HG03066 (cell line): ENCODE measurements around the gene DRG2.

ENCODE experiments used
- ATAC-seq: cut with Tn5 transposase; IDR thresholded peaks from one replicate; pipeline ENCODE4 v1.9.1; 2021; ENCODE audit warnings: low read depth; ENCODE audit not compliant: unreplicated experiment

Gene DRG2

DNA sequence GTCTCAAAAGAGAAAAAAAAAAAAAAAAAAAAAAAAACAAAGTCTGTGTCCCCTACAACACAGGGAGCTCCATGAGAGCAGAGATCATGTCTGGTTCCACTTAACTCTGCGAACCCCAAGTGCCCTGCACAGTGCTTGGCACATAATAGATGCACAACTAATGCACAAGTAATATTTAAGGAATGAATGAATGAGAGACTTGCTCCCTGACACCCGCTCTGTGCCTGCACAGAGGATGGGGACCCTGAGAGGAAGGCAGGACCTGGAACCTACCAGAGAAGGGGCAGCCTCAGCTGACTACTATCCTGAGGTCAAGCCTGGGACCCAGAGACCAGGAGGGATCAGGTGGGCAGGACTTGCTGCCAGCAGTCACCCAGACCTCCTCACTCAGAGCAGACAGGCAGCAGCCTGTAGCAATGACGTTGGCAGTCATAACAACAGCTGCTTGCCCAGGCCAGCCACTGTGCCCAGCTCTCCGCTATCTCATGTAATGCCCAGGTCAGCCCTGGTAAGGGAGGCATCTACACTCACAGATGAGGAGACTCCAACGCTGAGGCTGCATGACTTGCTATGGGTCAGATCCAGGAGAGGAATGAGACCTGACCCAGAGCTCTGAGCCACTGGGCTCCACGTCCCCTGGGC lies 23.7 kb downstream of the DRG2 start:
- ATAC-seq = no peak

DNA sequence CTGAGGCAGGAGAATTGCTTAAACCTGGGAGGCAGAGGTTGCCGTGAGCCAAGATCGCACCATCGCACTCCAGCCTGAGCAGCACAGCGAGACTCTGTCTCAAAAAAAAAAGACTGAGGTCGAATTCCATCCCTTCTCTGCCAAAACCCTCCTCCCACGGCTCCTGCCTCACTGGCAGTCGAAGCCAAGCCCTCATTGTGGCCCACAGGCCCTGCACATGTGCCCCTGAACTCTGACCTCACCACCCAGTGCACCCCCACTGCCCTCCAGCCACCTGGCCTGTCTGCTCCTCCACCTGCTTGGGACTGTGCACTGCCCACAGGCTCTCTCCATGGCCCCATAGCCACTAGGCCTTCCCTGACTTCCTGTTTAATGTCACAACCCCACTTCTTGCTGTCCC lies 27.8 kb downstream of the DRG2 start:
- no peak for ATAC-seq

- ATAC-seq = no peak
Observed at GRCh38 chr17:18116078-18116477, 28.3 kb downstream of the DRG2 start.

GRCh38 chr17:18117533-18117932 lies 29.8 kb downstream of the DRG2 start:
- ATAC-seq = no peak

DNA sequence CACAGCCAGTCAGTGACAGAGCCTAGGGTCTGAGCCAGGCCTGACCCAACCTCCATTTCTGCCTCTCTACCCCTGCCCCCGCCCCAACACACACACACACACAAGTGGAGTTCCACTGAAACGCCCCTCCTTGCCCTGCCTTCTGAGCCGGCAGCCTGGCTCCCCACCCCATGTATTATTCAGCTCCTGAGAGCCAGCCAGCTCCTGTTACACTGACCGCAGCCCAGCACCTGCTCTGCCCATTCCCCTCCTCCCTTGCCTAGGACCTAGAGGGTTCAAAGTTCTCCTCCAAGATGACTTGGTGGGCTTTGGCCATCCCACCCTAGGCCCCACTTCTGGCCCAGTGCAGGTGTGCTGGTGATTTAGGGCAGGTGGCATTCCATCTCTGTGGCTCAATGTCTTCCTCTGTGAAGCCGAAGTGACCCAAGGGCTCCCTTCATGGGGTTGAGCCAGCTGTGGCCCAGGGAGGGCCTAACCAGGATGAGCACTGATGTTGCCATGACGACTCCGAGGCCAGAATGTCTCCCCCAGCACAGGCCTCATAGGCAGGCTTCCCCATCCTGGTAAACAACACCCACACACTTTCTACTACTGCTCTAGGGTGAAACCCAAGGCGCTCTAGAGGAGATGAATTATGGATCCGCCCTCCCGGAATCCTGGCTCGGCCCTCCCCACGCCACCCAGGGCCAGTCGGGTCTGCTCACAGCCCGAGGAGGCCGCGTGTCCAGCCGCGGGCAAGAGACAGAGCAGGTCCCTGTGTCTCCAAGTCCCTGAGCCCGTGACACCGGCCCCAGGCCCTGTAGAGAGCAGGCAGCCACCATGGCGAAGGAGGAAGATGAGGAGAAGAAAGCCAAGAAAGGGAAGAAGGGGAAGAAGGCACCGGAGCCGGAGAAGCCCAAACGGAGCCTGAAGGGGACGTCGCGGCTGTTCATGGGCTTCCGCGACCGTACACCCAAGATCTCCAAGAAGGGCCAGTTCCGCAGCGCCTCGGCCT lies 30.5 kb downstream of the DRG2 start:
- ATAC-seq = no peak

- no peak for ATAC-seq
Observed at GRCh38 chr17:18119166-18119745, 31.5 kb downstream of the DRG2 start.

- ATAC-seq = no peak
Observed at GRCh38 chr17:18119938-18120337, 32.2 kb downstream of the DRG2 start.

DNA sequence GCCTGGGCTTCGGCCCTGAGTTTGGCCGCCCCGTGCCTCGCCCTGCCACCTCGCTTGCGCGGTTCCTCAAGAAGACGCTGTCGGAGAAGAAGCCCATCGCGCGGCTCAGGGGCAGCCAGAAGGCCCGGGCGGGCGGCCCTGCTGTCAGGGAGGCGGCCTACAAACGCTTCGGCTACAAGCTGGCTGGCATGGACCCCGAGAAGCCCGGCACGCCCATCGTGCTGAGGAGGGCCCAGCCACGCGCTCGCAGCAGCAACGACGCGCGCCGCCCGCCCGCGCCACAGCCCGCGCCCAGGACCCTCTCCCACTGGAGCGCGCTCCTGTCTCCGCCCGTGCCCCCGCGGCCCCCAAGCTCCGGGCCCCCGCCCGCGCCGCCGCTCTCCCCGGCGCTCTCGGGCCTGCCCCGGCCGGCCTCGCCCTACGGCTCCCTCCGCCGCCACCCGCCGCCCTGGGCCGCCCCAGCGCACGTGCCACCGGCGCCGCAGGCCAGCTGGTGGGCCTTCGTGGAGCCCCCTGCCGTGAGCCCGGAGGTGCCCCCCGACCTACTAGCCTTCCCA lies 32.8 kb downstream of the DRG2 start:
- ATAC-seq = no peak

DNA sequence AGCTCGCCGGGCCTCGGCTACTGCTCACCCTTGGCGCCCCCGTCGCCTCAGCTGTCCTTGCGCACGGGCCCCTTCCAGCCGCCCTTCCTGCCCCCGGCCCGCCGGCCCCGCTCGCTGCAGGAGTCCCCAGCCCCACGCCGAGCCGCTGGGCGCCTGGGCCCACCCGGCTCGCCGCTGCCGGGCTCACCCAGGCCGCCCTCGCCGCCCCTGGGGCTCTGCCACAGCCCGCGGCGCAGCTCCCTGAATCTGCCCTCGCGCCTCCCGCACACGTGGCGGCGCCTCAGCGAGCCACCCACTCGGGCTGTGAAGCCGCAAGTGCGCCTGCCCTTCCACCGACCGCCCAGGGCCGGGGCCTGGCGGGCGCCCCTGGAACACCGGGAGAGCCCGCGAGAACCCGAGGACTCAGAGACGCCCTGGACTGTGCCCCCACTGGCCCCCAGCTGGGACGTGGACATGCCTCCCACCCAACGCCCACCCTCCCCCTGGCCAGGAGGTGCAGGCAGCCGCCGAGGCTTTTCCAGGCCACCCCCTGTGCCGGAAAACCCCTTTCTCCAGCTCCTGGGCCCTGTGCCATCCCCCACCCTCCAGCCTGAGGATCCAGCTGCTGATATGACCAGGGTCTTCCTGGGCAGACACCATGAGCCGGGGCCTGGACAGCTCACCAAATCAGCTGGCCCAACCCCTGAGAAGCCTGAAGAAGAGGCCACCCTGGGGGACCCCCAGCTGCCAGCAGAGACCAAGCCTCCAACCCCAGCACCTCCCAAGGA lies 33.6 kb downstream of the DRG2 start:
- ATAC-seq = no peak

DNA sequence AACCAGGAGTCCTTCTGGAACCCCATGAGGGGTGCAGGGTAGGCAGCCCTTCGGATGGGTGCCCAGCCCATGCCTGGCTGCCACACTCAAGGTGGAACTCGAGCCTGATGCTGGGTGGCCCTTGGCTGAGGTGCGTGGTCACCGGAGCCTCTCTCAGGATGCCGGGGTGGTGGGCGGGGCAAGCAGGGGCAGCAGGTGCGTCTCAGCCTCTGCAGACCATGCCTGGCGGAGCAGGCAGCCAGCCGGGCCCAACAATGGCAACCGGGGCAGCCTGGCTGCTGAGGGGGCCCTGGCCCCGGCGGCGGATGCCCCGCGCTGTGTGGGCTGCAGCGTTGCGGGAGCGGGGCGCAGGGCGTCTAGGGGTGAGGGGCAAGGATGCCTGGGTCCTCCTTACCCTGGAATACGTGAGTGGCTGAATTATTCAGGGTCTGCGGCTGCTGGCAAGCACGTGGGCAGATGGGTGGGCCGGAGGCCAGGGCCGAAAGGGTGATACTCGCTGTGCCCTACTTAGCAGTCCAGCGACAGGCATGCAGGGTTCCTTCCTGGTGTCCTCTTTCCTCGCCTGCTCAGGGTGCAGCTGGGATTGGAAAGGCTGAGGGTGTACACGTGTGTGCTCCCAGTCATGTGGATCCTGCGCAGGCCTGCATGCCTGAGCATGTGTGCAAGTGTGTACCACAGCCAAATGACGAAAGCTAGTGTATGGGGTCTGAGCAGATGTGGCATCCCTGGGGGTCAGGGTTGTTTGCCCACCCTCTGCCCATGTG lies 35.4 kb downstream of the DRG2 start:
- no peak for ATAC-seq

- ATAC-seq = no peak
Observed at GRCh38 chr17:18124345-18125126, 36.8 kb downstream of the DRG2 start.

DNA sequence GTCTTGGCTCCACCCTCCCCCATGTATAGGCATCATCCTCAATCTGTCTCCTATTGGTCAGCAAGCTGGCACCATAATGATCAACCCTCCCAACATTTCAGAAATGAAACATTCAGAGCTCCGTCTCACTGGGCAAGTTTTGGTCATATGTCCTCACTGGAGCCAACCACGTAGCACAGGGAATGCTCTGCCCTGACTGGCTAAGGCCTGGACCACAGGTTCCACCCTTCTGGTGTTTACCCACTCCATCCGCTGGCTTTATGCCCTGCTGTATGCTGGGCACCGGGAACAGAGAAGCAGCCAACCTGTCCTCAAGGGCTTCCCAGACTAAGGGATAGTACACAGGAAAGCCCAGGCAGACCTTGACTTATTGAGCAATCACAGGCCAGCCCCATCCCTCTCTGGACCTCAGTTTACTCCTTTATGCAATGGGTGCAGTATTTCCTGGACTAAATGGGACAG lies 41.3 kb downstream of the DRG2 start:
- no peak for ATAC-seq

- no peak for ATAC-seq
Observed at GRCh38 chr17:18132711-18133110, 45.0 kb downstream of the DRG2 start.

DNA sequence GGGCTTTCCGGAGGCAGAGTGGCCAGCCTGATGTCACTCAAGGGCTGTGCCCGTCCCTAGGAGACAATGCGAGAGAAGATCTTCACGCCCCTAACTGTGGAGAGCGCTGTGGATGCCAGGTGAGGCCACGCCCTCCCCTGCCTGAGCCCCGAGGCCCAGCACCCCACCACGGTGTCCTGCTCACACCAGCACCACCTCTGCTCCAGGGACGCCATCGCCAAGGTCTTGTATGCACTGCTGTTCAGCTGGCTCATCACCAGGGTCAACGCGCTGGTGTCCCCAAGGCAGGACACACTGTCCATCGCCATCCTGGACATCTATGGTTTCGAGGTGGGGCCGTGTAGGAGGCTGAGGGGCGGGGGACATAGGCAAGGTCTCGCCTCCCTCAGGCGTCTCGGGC lies 48.6 kb downstream of the DRG2 start:
- ATAC-seq = no peak

DNA sequence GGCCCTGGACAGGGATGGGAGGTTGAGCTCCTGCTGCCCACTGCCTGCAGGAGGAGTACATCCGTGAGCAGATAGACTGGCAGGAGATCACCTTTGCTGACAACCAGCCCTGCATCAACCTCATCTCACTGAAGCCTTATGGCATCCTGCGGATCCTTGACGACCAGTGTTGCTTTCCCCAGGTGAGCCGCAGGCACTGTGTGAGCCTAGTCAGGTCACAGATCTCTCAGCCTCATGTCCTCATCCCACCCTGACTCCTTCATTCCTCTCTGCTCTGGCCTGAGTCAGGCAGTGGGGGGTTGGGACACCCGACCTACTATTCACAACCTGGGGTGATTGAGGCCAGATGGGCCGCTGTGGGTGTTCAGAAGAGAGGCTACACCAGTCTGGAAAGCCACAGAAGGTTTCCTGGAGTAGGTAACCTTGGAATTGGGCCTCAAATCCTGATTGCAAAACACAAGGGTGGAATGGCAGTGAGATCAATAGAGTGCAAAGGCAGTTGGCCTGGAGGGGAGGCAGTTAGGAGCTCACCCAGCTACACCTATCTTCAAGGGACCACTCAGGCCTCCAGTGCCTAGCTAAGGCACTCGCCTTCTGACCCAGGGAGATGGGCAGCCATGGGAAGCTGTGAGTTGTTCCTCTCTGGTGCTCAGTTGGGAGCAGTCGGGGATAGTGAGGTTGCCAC lies 50.5 kb downstream of the DRG2 start:
- no peak for ATAC-seq

GRCh38 chr17:18139092-18139491 lies 51.3 kb downstream of the DRG2 start:
- ATAC-seq = no peak

DNA sequence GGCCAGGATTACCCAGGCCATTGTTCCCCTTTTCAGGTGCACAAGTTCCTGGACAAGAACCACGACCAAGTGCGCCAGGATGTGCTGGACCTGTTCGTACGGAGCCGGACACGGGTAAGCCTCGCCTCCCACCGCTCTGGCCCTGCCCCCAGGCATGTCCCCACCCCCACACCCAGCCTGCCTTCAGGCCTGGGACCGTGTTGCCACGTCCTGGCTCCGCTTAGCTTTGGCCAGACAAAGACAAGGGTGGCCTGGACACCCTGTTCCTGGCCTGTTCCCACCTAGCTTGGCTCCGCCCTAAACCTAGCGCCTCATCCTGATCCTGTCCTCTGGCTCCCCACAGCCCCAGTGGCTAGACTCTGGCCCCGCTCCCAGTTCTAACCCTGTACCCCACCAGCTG lies 51.8 kb downstream of the DRG2 start:
- no peak for ATAC-seq

- ATAC-seq = no peak
Observed at GRCh38 chr17:18139949-18140348, 52.2 kb downstream of the DRG2 start.
